WTC11 (cell line): ENCODE data around the gene TBC1D22A.

Experiments used
- CREM ChIP-seq: sonication (generic); formaldehyde crosslinking; IDR thresholded peaks from 2 replicates; pipeline ENCODE4 v1.8.1; 2022; ENCODE audit warnings: mild to moderate bottlenecking, missing genetic modification reagents, moderate library complexity
- FOXJ3 ChIP-seq: sonication (generic); formaldehyde crosslinking; IDR thresholded peaks from 2 replicates; pipeline ENCODE4 v1.9.0; 2021; ENCODE audit warnings: missing genetic modification reagents, mild to moderate bottlenecking, borderline replicate concordance
- NR3C1 ChIP-seq: sonication (generic); formaldehyde crosslinking; conservative IDR thresholded peaks from 2 replicates; pipeline ENCODE4 v1.8.1; 2023; ENCODE audit warnings: low read depth, mild to moderate bottlenecking, missing genetic modification reagents
- RELA ChIP-seq: sonication (generic); formaldehyde crosslinking; IDR thresholded peaks from 2 replicates; pipeline ENCODE4 v1.8.1; 2022; ENCODE audit warnings: missing genetic modification reagents, mild to moderate bottlenecking, borderline replicate concordance
- ZNF219 ChIP-seq: sonication (generic); formaldehyde crosslinking; IDR thresholded peaks from 2 replicates; pipeline ENCODE4 v1.8.0; 2023; ENCODE audit warnings: missing genetic modification reagents, mild to moderate bottlenecking, borderline replicate concordance
- TF ChIP-seq, protein P1 (sequence below): fragments of 200-600 bp; IDR thresholded peaks from 2 replicates; pipeline ENCODE4 v1.8.0; 2022; ENCODE audit warnings: antibody characterized with exemption

DNA sequence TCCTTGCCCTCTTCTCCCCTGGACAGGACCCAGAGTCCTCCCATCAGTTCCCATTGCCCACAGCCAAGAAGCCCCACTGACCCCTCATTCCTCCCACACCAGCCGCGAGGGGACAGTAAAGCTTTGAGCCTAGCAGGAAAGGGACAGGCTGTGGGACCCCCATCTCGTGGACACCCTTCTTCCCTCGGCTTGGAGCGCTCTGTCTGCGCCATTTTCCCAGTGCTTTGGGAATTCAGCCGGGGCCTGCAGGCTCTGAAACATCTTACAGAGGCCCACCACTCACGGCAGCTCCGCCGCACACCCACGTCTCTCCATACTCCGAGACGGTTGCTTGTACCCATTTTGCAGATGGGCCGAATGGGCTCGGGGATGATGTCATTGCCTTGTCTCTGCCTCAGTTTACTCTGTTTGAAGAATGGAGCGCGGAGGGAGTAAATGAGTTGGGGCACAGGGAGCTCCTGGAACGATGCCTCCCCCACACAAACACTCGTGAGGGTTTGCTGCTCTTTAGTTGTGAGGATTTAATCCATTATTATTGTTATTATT is 447.7 kb downstream of the TBC1D22A start:
- TF ChIP-seq CREM (CRISPR knock-in tag) = no peak
- TF ChIP-seq ZNF219 (CRISPR knock-in tag) = no peak
- TF ChIP-seq, protein P1, sequence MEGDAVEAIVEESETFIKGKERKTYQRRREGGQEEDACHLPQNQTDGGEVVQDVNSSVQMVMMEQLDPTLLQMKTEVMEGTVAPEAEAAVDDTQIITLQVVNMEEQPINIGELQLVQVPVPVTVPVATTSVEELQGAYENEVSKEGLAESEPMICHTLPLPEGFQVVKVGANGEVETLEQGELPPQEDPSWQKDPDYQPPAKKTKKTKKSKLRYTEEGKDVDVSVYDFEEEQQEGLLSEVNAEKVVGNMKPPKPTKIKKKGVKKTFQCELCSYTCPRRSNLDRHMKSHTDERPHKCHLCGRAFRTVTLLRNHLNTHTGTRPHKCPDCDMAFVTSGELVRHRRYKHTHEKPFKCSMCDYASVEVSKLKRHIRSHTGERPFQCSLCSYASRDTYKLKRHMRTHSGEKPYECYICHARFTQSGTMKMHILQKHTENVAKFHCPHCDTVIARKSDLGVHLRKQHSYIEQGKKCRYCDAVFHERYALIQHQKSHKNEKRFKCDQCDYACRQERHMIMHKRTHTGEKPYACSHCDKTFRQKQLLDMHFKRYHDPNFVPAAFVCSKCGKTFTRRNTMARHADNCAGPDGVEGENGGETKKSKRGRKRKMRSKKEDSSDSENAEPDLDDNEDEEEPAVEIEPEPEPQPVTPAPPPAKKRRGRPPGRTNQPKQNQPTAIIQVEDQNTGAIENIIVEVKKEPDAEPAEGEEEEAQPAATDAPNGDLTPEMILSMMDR = no peak
- TF ChIP-seq NR3C1 (CRISPR knock-in tag) = no peak
- no peak for TF ChIP-seq FOXJ3 (CRISPR knock-in tag)
- TF ChIP-seq RELA = no peak
